OCI-LY7 (cell line): ENCODE results near the gene CDK6. TPM values are rescaled to one million over a fixed set of nuclear protein-coding genes. Genes with fewer than 3 reads are reported as not detected.

Source experiments
- BruUV-seq: library from RNA; stranded (reverse); fragments of 400-500 nt; replicated peaks from 2 replicates; lab custom pipeline; 2021; lab: Mats Ljungman, UMichigan
- CTCF ChIA-PET: fragments of 300-600 bp; sonication (Branson Sonifier 250); formaldehyde crosslinking; loops from one replicate; lab custom pipeline; 2022; ENCODE audit warnings: antibody characterized with exemption; ENCODE audit not compliant: unreplicated experiment; lab: Charles Lee
- POLR2A ChIA-PET: fragments of 300-600 bp; sonication (Branson Sonifier 250); formaldehyde crosslinking; loops from one replicate; lab custom pipeline; 2022; ENCODE audit warnings: antibody characterized with exemption; lab: Charles Lee
- DNase-seq: peaks from one replicate; pipeline ENCODE4 v3.0.0-alpha.2; 2015; ENCODE audit warnings: low spot score
- H2AFZ ChIP-seq: fragments of 200-600 bp; sonication (generic), shearing (Covaris generic); 2 replicates; pipeline ENCODE4 v1.6.1; 2014; ENCODE audit warnings: mild to moderate bottlenecking, antibody characterized with exemption, low read length, moderate library complexity
- H3K27ac ChIP-seq: fragments of 200-600 bp; sonication (generic); 2 replicates; pipeline ENCODE4 v1.5.1; 2014; ENCODE audit warnings: mixed run types, low read depth, mild to moderate bottlenecking, moderate library complexity, low read length, inconsistent platforms; ENCODE audit not compliant: poor library complexity, severe bottlenecking
- H3K36me3 ChIP-seq: fragments of 200-600 bp; sonication (generic); 2 replicates; pipeline ENCODE4 v1.6.1; 2014; ENCODE audit warnings: mild to moderate bottlenecking, antibody characterized with exemption, low read length, moderate library complexity, mixed read lengths; ENCODE audit not compliant: insufficient read depth
- H3K4me1 ChIP-seq: fragments of 200-600 bp; sonication (generic); 2 replicates; pipeline ENCODE4 v1.5.1; 2014; ENCODE audit warnings: mild to moderate bottlenecking, low read length; ENCODE audit not compliant: insufficient read depth, poor library complexity, severe bottlenecking
- H3K4me2 ChIP-seq: fragments of 200-600 bp; sonication (generic); 2 replicates; pipeline ENCODE4 v1.6.1; 2014; ENCODE audit warnings: mild to moderate bottlenecking, low read length
- H3K4me3 ChIP-seq: fragments of 200-600 bp; sonication (generic); 2 replicates; pipeline ENCODE4 v1.5.1; 2014; ENCODE audit warnings: mild to moderate bottlenecking, low read depth, low read length; ENCODE audit not compliant: poor library complexity, severe bottlenecking
- H3K79me2 ChIP-seq: fragments of 200-600 bp; sonication (generic); 2 replicates; pipeline ENCODE4 v1.6.1; 2016; ENCODE audit warnings: low read depth, mild to moderate bottlenecking, low read length, moderate library complexity, mixed read lengths; ENCODE audit not compliant: insufficient read depth
- H3K9me2 ChIP-seq: fragments of 200-600 bp; sonication (generic); 2 replicates; pipeline ENCODE4 v1.6.1; 2016; ENCODE audit warnings: mild to moderate bottlenecking, low read length, mixed read lengths; ENCODE audit not compliant: insufficient read depth
- H3K9me3 ChIP-seq: fragments of 200-600 bp; sonication (generic); 2 replicates; pipeline ENCODE4 v1.6.1; 2014; ENCODE audit warnings: mild to moderate bottlenecking, mixed run types, low read length, mixed read lengths
- H4K20me1 ChIP-seq: fragments of 200-600 bp; sonication (generic); 2 replicates; pipeline ENCODE4 v1.6.1; 2014; ENCODE audit warnings: mild to moderate bottlenecking, antibody characterized with exemption, low read length, moderate library complexity, mixed read lengths; ENCODE audit not compliant: insufficient read depth
- CTCF ChIP-seq: fragments of 200-600 bp; sonication (generic); conservative IDR thresholded peaks from 2 replicates; pipeline ENCODE4 v1.5.1; 2014; ENCODE audit warnings: mild to moderate bottlenecking, antibody characterized with exemption, low read length, moderate library complexity, mixed read lengths
- EZH2phosphoT487 ChIP-seq: fragments of 200-600 bp; sonication (generic); IDR thresholded peaks from 2 replicates; pipeline ENCODE4 v1.6.1; 2018; ENCODE audit warnings: low read depth, borderline replicate concordance, mild to moderate bottlenecking, mixed run types, antibody characterized with exemption, low read length, moderate library complexity, mixed read lengths
- intact Hi-C: fragments of 100-400 bp; cut with micrococcal nuclease; formaldehyde crosslinking; loops from one replicate; pipeline ENCODE4 v1.10.0; 2022; ENCODE audit not compliant: unreplicated experiment
- total RNA-seq, 2 experiments: library from RNA; depleted of rRNA in 1 of 2; stranded (reverse); fragments of >200 nt in 1 of 2; shearing (Covaris generic) in 1 of 2; gene quantifications; 2 replicates each; pipeline ENCODE4 v1.2.3, GENCODE V29; 2014 to 2022

CDK6 gene
- total RNA-seq, 2 experiments from 2014 or later, result 35.5 to 44.1 TPM

GRCh38 chr7:92848441-92848840, 12.1 kb upstream of the CDK6 start:
- no peaks in the 10 kb centered on the region for H3K36me3 ChIP-seq
- CTCF ChIA-PET, result no interaction called here

GRCh38 chr7:92847305-92847704, 10.9 kb upstream of the CDK6 start:
- H2AFZ ChIP-seq, result no peak overlapping the region
- H3K4me2 ChIP-seq, result no peak overlapping the region
- H3K79me2 ChIP-seq, result no peaks in the 10 kb centered on the region
- no peaks in the 10 kb centered on the region for H3K4me1 ChIP-seq
- ChIA-PET POLR2A (no interaction called here), CTCF (no interaction called here)
- no peak for DNase-seq
- TF ChIP-seq CTCF (no peak), EZH2phosphoT487 (no peak)
- H3K9me2 ChIP-seq, result 0 out of 2 replicates have a peak, but pooled peaks cover 4% of the 10 kb centered on the region
- H3K4me3 ChIP-seq, result no peak overlapping the region
- no peaks in the 10 kb centered on the region for H4K20me1 ChIP-seq
- H3K27ac ChIP-seq, result no peak overlapping the region
- H3K36me3 ChIP-seq, result no peaks in the 10 kb centered on the region
- intact Hi-C loops, result no loop called here
- BruUV-seq, result no TSS peak
- H3K9me3 ChIP-seq, result no peaks in the 10 kb centered on the region

More at GRCh38 chr7:92848441-92848840, 12.1 kb upstream of the CDK6 start:
- Histone ChIP-seq H2AFZ (no peak overlapping the region), H3K4me2 (no peak overlapping the region), H3K4me3 (no peak overlapping the region), H4K20me1 (no peaks in the 10 kb centered on the region), H3K9me2 (0 out of 2 replicates have a peak, but pooled peaks cover 4% of the 10 kb centered on the region), H3K79me2 (no peaks in the 10 kb centered on the region), H3K27ac (no peak overlapping the region), H3K9me3 (no peaks in the 10 kb centered on the region), H3K4me1 (no peaks in the 10 kb centered on the region)
- no TSS peak for BruUV-seq
- TF ChIP-seq CTCF, result no peak
- no peak for TF ChIP-seq EZH2phosphoT487
- POLR2A ChIA-PET, result interaction anchor here (1.3 kb wide), 1 partner anchor 9 kb away, joined by 4 read pairs; no protein-coding TSS in a partner anchor
- intact Hi-C loops, result no loop called here
- DNase-seq, result no peak

- intact Hi-C loops, result no loop called here
- ChIA-PET CTCF (no interaction called here), POLR2A (interaction anchor here (0.6 kb wide), 1 partner anchor 203 kb away, joined by 3 read pairs; no protein-coding TSS in a partner anchor)
- Histone ChIP-seq H3K4me3 (no peak overlapping the region), H3K9me3 (no peaks in the 10 kb centered on the region), H3K36me3 (no peaks in the 10 kb centered on the region), H3K27ac (no peak overlapping the region), H3K4me1 (no peaks in the 10 kb centered on the region), H4K20me1 (no peaks in the 10 kb centered on the region), H3K9me2 (0 out of 2 replicates have a peak, but pooled peaks cover 4% of the 10 kb centered on the region), H3K79me2 (no peaks in the 10 kb centered on the region), H2AFZ (no peak overlapping the region), H3K4me2 (no peak overlapping the region)
- no peak for TF ChIP-seq CTCF
- TF ChIP-seq EZH2phosphoT487, result no peak
- no peak for DNase-seq
- no TSS peak for BruUV-seq
These were observed 9.4 kb upstream of the CDK6 start for GRCh38 chr7:92845736-92846135.
